HG02840 (cell line): Measurements from ENCODE around the gene FAM20C.

Experiments used
- ATAC-seq: cut with Tn5 transposase; IDR thresholded peaks from one replicate; pipeline ENCODE4 v1.9.1; 2021; ENCODE audit warnings: mild to moderate bottlenecking, moderate library complexity, moderate number of reproducible peaks; ENCODE audit not compliant: unreplicated experiment, low FRiP score

Gene FAM20C

DNA sequence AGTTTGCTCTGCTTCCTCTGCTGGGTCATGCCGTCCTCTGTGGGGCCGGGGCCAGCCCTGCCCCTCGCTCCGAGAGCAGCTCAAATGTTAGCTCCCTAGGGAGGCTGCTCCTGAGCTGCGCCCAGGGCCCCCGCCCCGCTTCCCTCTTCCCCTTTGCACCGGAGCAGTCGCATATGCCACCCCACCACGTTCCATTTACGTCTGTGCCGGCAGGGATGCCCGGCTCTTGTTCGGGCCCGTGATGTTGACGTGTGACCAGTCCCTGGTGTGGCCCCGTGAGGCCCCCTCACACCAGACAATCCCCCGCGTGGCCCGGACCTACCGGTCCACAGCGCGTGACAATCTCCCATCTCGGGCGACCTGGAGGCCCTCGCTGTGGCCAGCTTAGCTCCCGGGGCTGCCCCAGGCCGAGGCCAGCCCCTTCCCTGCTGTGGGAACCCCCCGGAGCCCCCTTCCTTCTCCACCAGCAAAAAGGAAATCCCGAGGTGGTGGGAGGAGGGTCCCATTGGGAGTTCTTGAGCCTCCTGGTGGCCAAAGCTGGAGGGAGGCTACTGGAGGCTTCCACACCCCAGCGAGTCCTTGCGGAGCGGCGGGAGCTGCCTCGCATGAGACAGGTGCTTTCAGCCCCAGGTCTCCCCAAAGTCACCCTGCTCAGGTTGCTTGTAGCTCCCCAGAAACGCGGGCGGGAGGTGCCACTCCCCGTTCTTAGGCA, 15.2 kb downstream of the FAM20C start:
- ATAC-seq, result no peak

DNA sequence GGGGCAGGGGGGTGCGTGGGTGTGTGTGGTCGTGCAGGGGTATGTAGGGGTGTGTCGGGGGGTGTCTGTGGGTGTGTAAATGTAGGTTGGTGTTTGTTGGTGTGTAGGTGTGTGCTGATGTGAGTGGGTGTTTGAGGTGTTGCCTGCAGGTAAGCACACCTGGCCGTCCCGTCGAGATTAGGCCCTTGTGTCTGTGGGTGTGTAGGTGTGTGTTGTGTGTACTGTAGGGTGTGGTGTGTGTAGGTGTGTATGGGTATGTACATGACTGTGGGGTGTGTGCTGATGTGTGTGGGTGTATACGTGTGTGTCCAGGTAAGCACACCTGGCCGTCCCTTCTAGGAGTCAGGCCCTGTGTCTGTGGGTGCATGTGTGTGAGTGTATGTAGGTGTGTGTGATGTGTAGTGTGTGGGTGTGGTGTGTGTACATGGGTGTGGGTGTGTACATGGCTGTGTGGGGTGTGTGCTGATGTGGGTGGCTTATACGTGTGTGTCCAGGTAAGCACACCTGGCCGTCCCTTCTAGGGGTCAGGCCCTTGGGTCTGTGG, 15.8 kb downstream of the FAM20C start:
- ATAC-seq, result no peak

DNA sequence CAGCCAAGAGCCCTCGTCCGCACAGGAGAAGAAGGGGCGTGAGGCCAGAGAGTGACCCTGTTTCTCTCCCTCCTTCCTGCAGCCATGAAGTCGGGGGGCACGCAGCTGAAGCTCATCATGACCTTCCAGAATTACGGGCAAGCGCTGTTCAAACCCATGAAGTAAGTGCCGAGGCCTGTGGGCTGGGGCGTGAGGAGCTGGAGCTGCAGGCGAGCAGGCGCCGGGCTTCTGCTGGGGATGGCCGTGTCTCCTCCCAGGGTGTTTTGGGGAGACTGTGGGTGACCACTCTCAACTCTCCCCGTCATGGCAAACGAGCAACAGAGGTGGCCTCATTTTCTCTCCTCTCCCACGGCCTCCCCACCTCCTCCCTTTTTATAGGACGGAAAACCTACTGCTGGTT, 16.4 kb downstream of the FAM20C start:
- no peak for ATAC-seq

DNA sequence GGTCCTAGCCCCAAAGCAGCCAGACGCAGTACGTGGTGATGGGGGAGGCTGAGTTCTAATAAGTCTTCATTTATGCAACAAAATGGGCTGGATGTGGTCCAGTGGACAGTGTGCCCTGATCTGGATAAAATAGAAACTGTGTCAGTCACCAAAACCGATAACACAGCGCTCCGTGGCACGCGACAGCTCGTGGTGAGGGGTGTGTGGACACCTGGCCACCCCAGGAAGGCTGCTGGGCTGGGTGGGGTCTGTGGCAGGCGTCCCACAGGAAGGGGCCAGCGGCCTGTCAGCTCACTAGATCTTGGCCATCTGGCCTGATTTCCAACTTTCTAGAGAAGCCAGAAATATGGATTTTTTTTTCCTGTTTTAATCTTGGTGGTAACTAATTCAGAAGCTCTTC, 17.0 kb downstream of the FAM20C start:
- no peak for ATAC-seq

DNA sequence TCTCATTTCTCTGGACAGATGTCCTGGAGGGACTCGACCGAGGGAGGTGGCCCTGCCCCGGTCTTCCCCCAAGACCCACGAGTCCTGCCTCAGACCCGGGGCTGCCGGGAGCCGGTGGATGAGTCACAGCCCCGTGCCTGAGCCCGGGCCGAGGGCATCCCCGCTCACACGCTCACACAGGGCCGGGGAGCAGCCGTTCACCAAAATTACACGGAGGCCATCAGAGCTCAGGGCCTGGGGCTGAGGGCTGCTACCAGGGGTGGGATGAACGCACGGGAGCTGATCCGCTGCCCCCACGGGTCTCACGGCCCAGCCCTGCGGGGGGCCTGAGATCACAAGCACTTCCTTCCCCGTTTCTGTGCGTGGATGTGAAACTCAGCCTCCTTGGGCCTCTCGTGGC, 17.5 kb downstream of the FAM20C start:
- no peak for ATAC-seq

DNA sequence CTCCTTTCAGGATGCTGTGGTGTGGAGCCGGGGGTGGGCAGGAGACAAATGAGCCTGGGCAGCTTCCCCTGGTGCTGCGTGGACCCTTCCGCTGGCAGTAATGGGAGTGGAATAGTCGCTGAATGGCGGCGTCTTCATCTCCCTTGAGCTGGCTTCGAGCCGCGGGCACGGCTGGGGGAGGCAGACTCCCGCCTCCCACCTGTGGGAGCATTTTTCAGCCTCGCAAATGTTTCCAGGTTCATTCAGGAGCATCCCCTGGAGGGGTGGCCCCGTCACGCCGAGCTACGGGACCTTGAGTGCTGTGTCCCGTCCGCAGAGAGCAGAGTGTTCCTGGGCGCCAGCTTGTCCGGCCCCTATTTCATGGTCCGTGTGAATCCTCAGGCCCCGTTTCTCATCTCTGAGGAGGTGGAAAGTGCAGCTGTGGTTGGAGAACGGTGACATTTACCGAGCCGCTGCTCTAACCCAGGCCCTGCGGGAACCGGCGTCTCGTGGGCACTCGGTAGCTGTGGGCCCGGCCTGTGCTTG, 18.1 kb downstream of the FAM20C start:
- no peak for ATAC-seq

DNA sequence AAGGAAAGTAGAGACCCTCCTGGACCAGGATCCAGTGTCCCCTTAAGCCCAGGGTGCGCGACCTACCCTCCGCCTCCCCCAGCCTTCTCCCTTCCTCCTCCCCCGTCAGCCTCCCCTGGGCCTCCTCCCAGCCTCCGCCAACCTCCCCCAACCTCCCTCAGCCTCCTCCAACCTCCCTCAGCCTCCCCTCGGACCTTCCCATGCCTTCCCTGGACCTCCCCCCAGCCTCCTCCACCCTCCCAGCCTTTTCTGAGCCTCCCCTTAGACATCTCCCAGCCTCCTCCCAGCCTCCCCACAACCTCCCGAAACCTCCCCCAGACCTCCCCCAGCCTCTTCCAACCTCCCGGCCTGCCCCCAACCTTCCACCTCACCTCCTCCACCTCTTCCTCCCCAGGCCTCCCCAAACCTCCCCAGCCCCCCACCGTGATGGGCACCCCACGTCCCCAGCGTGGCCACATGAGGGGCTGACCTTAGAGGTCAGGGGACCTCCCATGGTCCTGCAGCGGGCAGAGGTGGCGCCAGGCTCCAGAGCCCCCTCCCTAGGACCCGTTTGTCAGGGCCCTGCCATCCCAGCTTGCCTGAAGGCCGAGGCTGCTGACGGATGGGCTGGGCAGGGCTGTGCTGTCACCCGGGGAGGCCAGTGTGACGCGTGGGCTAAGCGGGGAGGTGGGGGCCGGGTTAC, 18.8 kb downstream of the FAM20C start:
- ATAC-seq, result no peak

DNA sequence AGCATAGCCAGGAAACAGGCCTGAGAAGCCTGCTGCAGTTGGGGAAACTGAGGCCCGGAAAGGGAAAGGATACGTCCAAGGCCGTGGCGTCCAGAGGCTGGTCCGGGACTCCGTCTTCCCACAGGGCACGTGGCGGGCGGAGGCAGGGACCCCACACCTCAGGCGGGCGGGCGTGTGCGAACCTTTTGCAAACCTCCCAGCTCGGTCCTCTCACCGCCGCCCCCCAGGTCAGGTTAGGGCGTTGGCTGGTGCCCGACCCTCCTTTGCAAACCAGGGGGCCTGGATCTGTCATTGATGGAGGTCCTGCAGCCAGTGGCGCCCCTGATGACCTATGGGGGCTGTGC, 19.3 kb downstream of the FAM20C start:
- no peak for ATAC-seq

DNA sequence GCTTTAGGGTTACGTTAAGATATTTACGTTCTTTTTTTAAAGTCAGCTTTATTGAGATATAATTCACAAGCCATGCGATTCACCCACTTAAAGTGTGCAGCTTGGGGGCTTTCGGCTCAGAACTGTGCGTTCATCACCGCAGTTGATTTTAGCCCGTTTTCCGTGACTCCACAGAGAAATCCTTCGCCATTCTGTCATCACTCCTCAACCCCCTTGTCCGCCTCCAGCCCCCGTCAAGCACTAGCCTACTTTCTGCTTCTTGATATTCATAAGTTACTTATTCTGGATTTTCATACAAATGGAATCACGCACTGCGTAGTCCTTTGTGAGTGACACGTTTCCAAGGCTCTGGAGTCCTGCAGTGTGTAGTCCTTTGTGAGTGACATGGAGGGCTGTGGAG, 20.4 kb downstream of the FAM20C start:
- ATAC-seq, result no peak

DNA sequence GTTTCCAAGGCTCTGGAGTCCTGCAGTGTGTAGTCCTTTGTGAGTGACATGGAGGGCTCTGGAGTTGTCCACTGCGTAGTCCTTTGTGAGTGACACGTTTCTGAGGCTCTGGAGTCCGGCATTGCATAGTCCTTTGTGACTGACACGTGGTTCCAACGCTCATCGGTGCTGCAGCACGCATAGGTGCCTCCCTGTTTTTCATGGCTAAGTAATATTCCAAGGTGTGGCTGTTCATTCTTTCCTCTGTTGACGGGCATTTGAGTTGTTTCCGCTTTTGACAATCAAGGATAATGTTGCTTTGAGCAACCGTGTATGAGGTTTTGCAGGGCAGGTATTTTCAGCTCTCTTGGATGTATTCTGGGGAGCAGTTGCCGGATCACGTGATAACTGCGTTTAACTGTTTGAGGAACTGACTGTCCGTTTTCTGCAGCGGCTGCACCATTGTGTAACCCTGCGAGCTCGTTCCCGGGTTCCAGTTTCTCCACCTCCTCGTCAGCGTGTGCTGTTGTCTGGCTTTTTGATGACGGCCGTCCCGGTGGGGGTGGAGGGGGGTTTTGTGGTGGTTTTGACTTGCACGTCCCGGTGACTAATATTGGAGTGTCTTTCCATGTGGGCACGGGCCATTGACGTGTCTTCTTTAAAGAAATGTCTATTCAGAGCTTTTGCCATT, 21.1 kb downstream of the FAM20C start:
- no peak for ATAC-seq

DNA sequence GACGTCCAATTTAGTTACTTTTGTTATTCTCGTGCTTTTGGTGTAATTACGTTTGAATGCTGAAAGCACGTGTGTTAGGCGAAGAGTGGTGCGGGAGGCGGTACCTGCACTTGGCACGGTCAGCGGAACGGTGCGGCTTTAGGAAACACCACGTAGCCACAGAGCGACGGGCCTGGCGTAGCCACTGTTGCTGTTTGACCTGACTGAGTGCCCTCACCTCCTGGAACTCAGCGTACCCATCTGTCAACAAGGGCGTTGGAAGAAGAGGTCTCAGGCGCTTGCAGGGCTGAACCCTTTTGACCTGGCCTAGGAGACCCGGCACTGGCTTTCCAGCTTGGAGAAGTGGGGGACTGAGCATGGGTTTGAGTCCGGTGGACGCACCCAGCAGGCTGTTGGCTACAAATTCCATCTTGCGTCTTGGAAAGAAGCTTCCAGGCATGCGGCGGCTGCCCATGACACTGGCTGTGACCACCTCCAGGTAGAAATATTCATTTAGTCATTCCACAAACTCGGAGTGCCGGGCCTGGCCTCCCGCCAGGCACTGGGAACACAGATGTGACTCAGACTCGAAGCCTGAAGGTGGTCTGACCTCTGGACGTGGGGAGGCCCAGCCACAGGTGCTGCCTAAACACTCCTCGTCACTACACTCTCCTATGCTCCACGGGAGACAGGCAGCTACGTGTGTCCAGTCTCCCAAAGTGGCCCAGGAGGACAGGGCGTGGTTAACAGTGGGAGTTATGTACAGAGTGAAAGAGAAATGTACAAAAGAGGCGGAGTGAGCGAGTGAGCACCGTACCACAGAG, 22.2 kb downstream of the FAM20C start:
- ATAC-seq, result no peak

DNA sequence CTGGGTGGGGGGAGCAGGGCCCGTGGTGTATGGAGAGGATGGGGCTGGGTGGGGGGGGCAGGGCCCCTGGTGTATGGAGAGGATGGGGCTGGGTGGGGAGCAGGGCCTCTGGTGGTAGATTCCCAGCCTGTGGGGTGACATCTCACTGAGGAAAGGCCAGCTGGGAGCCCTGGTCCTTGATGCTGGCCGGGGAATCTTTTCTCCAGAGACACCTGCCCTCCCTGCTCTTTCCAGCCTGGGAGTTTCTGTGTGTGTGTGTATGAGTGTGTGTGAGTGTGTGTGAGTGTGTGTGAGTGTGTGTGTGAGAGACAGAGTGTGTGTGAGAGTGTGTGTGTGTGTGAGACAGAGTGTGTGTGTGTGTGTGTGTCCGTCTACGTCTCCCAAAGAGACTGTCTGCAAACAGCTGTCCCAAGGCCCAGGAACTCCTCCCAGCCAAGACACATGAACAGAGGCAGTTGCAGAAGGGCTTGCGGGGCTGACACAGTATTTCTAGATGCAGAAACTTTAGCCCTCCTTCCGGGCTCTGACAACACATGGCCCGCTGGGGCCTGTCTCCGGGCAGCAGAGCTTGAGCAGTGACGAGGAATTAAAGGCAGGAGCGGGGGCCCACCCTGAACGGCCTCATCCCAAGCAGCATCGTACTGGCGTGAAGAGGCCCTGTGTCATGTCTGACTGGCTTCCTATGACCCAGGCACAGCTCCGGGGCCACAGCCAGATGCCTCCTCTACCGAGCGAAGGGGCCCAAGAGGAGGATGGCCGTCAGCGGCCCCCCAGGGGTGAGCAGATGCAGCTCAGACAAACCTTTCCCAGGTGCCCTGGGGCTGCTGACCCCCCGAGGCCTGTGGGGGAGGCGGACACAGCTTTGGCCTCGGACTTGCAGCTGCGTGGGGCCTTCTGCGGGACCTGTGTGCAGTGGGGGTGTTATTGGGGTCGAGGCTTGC, 24.3 kb downstream of the FAM20C start:
- ATAC-seq, result no peak

DNA sequence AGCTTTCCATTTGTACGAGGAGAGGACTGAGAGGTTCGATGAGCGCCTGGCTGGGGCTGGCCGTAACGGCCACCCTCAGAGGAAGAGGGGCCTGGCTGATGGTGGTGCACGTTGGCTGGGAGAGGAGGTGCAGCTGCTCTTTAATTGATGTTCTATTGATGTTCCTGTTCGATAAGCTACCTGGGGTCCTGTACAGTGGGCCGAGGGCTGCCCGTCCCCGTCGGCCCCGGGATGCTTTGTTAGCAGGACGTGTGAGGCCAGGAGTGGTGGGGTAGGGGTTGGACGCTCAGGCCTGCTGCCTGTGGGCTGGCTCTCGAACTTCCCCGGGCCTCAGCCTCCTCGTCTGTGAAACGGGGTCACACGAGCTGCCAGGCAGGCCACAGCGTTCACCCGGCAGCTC, 25.4 kb downstream of the FAM20C start:
- ATAC-seq, result no peak

DNA sequence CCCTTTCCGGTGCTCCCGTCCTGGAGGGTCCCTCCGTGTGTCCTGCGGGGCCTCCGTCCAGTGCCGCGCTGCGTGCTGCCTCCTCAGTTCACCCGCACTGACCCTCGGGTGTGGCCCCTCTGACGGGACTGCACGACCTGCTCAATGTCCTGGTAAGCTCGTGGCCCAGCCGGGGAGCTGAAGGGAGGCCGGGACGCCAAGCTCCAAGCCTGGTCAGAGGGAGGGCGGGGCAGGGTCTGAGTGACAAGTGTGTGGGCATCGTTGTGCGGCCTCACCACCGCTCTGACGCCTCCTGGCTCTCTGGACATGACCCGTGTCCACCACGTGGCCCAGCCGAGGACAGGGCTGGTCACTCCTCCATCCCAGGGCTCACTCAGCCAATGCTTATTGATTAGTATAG, 25.9 kb downstream of the FAM20C start:
- ATAC-seq, result no peak

DNA sequence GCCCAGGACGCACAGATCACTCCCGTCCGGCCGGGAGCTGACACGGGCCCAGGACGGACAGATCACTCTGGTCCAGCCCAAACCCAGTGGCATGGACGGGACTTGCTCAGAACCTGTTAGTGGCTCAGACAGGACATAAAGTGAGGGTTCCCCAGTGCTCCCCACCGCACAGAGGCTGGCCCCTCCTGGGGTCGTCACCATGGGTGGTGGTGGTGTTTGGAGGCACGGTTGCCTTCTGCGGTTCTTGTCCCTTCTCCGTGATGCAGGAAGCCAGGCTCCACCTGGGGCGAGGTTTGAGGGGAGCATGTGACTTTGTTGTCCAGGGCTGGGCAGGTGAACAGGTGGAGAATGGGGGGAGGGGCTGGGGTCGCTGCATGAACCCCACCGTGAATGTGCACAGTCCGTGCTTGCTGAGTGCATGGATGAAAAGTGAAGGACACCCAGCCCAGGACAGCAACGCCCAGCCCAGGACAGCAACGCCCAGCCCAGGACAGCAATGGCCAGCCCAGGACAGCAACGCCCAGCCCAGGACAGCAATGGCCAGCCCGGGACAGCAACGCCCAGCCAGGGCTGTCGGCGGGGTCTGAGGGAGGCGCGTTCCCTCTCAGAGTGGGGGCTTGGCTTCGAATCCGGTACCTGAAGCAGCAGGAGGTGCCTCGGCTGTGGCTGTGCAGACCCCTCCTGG, 26.7 kb downstream of the FAM20C start:
- ATAC-seq, result no peak

DNA sequence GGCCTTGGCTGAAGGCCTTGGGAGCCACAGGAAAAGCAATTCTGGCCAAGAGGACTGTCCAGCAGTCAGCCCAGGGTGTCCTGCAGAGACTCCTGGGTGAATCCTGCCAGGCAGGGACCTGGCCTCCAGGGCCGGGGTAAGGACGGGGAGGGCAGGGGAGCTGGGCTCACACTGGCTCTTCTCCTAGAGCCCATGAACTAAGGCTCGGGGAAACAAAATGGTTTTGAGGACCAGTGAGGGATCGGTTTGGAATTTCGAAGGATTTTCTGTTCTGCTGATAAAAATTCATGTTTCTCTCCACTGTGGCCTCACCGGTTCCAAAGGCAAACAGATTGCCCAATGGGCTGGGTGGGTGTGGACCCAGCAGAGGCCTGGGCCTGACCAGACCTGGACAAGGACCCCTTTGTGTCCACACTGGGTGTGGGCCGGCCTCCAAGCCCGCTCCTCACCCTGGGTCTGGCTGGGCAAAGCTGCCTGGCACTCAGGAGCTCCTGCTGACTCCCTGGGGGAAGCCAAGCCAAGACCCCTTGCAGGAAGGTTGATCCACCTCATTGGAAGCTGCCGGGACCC, 27.3 kb downstream of the FAM20C start:
- ATAC-seq, result no peak

DNA sequence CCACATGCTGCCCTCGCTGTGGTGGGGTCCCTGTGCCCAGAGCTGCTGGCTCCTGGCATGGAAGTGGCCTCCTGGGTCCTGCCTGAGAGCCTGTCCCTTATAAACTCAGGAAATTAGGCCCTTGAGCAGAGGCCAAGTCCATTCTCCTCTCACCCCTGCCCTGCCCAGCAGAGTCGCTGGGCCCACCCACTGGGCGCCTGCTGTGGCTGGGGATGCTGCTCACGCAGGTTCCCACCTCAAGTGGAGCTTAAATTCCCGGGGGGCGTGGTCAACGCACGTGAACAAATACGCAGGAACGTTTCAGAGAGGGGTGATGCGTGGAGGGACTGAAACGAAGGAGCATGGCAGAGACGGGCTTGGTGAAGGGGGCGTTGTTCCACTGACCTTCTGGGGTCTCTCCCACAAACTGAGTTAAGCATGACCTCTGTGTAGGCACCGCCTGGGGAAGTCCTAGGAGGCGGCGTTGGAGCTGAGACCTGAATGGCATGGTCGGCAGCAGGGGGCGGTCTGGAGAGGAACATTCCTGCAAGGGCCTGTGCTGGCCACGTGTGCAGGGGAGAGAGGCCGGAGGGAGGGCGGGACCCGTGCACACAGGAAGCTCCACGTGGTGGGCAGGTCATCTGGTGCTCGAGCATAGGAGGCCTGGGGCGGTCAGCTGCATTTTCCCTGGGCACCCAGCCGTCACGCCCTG, 27.9 kb downstream of the FAM20C start:
- no peak for ATAC-seq
